ENCODE results near the gene UBE2J2. TPM values are rescaled to one million over a fixed set of nuclear protein-coding genes. Genes with fewer than 3 reads are reported as not detected.

The UBE2J2 gene
- total RNA-seq, 1 donor from 2014 or later = 52.0 TPM

DNA sequence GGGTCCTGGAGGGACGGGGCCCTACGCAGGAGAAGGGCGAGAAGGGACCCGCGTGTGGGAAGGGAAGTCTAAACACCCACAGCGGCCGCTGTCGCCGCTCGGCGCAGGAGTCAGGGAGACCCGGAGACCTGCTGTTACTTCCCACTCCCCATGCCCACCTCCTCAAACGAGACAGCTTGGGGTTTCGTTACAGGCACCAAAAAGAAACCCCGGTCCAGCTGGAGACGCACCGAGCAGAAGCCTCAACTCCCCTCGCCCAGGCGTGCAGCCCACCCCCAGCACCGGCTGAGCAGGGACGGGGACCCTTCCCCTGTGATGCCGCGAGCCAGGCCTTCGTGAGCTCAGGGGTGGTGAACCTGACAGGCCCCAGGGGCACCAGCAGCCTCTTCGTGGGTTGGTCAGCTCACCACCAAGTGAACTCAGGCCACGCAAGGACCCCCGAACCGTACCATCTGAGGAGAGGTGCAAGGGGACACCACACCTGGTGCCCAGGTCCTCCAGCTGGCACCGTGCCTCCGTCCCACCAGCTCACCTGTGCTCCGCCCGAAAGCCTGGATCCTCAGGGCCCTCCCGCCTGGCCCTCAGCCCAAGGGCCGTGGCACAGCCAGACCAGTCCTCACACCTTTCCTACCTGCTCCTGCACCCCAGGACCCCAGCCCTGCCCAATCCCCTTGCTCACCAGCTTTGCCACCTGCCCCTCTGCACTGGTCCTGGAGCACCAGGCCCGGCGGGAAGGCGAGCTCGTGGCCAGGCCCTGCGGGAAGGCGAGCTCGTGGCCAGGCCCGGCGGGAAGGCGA, 46.9 kb downstream of the UBE2J2 start:
- no peak for DNase-seq (ENCODE audit: low spot score)
- Mint-ChIP-seq H3K4me3 (ENCODE audit: unreplicated experiment) (no peak overlapping the region), H3K27ac (ENCODE audit: unreplicated experiment) (no peak overlapping the region), H3K9me3 (ENCODE audit: low read depth) (no peaks in the 10 kb centered on the region), H3K27me3 (ENCODE audit: low read depth) (no peaks in the 10 kb centered on the region), H3K36me3 (ENCODE audit: low read depth) (peaks cover 20% of the 10 kb centered on the region), H3K4me1 (ENCODE audit: low read depth) (peaks cover 17% of the 10 kb centered on the region)
- TF ChIP-seq, protein P1, sequence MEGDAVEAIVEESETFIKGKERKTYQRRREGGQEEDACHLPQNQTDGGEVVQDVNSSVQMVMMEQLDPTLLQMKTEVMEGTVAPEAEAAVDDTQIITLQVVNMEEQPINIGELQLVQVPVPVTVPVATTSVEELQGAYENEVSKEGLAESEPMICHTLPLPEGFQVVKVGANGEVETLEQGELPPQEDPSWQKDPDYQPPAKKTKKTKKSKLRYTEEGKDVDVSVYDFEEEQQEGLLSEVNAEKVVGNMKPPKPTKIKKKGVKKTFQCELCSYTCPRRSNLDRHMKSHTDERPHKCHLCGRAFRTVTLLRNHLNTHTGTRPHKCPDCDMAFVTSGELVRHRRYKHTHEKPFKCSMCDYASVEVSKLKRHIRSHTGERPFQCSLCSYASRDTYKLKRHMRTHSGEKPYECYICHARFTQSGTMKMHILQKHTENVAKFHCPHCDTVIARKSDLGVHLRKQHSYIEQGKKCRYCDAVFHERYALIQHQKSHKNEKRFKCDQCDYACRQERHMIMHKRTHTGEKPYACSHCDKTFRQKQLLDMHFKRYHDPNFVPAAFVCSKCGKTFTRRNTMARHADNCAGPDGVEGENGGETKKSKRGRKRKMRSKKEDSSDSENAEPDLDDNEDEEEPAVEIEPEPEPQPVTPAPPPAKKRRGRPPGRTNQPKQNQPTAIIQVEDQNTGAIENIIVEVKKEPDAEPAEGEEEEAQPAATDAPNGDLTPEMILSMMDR (IDR thresholded peaks at IDR 0.05) = no peak

DNA sequence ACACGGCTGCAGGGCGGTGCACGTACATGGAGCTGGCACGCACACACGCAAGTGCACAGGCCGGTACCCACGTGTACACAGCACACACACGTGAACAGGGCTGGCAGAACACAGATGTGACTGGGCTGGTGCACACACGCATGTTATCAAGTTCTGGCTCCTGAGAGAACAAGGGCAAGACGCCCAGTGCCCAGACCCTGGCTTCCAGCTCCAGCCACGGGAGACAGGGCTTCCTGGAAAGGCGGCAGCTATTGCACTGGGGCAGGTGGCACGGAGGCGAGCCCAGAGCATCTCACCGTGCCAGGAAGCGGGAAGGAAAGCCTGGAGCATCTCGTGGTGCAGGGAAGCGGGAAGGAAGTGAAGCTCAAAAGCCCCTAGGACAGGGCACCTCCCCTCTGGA, 47.7 kb downstream of the UBE2J2 start:
- H3K36me3 Mint-ChIP-seq (ENCODE audit: low read depth) = peaks cover 21% of the 10 kb centered on the region
- H3K9me3 Mint-ChIP-seq (ENCODE audit: low read depth) = no peaks in the 10 kb centered on the region
- no peak overlapping the region for H3K27ac Mint-ChIP-seq (ENCODE audit: unreplicated experiment)

DNA sequence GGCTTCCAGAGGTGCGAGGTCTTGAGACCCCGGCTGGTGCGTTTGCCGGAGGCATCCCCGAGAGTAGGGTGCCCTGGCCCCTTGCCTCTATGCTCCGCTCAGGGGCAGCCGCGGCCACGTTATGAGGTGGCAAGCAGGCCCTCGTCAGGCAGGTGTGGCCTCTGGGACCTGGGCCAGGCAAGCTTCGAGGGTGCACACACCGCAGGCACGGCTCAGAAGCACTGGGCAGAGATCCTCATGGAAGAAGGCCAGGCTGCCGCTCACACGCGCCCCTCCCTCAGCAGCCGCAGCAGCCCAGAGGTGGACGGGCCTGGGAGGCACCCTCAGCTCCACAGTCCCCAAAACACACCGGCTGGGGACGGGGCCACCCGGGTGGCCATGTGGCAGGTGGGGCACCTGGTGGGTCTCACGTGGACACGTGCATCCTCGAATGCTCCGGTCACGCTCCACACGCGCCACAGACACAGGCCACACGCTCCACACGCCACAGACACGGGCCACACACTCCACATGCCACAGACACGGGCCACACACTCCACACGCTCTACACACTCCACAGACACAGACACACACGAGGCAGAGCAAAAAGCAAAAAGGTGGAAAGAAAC, 48.3 kb downstream of the UBE2J2 start:
- TF ChIP-seq, protein P1 (IDR thresholded peaks at IDR 0.05) = no peak
- Mint-ChIP-seq H3K9me3 (ENCODE audit: low read depth) (no peaks in the 10 kb centered on the region), H3K4me3 (ENCODE audit: unreplicated experiment) (no peak overlapping the region), H3K36me3 (ENCODE audit: low read depth) (peaks cover 26% of the 10 kb centered on the region), H3K4me1 (ENCODE audit: low read depth) (peaks cover 9% of the 10 kb centered on the region), H3K27me3 (ENCODE audit: low read depth) (no peaks in the 10 kb centered on the region), H3K27ac (ENCODE audit: unreplicated experiment) (no peak overlapping the region)
- DNase-seq (ENCODE audit: low spot score) = no peak

More for the DNA sequence above, 47.7 kb downstream of the UBE2J2 start:
- TF ChIP-seq, protein P1 (IDR thresholded peaks at IDR 0.05) = no peak
- peaks cover 14% of the 10 kb centered on the region for H3K4me1 Mint-ChIP-seq (ENCODE audit: low read depth)
- DNase-seq (ENCODE audit: low spot score) = no peak
- no peaks in the 10 kb centered on the region for H3K27me3 Mint-ChIP-seq (ENCODE audit: low read depth)
- H3K4me3 Mint-ChIP-seq (ENCODE audit: unreplicated experiment) = no peak overlapping the region

DNA sequence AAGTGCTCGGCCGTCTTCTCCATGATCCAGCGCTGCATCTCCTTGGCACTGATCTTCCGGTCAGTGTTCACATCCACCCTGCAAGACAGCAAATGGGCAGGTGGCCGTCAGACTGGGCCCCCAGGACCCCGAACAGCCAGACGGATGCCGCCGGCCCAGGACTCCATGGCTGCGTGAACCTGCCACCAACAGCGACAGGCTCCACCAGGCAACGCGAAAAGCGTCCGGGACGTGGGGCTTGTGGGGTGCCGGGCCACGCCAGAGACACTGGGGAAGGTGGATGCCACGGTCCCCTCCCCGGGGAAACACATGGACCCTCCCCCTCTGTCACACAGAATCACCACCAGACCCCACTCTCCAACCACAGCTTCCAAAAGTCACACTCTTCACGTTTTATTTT, 49.8 kb downstream of the UBE2J2 start:
- Mint-ChIP-seq H3K4me3 (ENCODE audit: unreplicated experiment) (no peak overlapping the region), H3K27ac (ENCODE audit: unreplicated experiment) (no peak overlapping the region), H3K27me3 (ENCODE audit: low read depth) (no peaks in the 10 kb centered on the region), H3K4me1 (ENCODE audit: low read depth) (no peaks in the 10 kb centered on the region), H3K36me3 (ENCODE audit: low read depth) (peaks cover 26% of the 10 kb centered on the region), H3K9me3 (ENCODE audit: low read depth) (no peaks in the 10 kb centered on the region)
- TF ChIP-seq, protein P1 (IDR thresholded peaks at IDR 0.05) = no peak
- DNase-seq (ENCODE audit: low spot score) = no peak

DNA sequence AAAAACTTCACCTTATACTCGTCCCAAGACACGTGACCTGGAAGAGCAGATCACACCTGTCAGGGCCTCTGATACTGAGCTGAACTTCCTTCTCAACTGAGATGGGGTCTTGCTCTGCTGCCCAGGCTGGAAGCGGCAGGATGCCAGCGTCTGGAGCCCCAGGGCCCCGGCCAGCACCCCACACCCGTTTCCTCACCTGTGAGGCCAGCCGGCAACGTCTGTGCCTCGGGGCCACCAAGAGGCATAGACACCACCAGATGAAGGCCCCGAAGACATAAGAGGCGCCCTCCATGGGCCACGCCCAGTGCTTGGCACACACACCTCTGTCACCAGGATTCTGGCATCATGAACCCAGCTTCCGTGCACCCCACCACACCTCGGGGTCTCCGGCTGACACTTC, 50.3 kb downstream of the UBE2J2 start:
- DNase-seq (ENCODE audit: low spot score) = no peak
- Mint-ChIP-seq H3K36me3 (ENCODE audit: low read depth) (peaks cover 26% of the 10 kb centered on the region), H3K27me3 (ENCODE audit: low read depth) (no peaks in the 10 kb centered on the region), H3K4me3 (ENCODE audit: unreplicated experiment) (no peak overlapping the region), H3K27ac (ENCODE audit: unreplicated experiment) (no peak overlapping the region), H3K9me3 (ENCODE audit: low read depth) (no peaks in the 10 kb centered on the region), H3K4me1 (ENCODE audit: low read depth) (no peaks in the 10 kb centered on the region)
- TF ChIP-seq, protein P1 (IDR thresholded peaks at IDR 0.05) = no peak

Measured in chondrocyte (in vitro differentiated cells).